SK-N-SH (cell line): ENCODE measurements around the gene RAB3IL1.

ENCODE experiments used
- CTCF ChIP-seq: fragments of 200-600 bp; sonication (generic); IDR thresholded peaks from 2 replicates; pipeline ENCODE4 v1.6.1; 2017; ENCODE audit warnings: antibody characterized with exemption, mild to moderate bottlenecking, moderate library complexity
- EP300 ChIP-seq, 2 experiments: IDR thresholded peaks; 2 replicates each; pipeline versions ENCODE4 v1.4.0 to v1.6.1; 2012; ENCODE audit warnings: borderline replicate concordance in 1 of 2, low read depth in 1 of 2, low read length in 1 of 2
- FOXJ3 ChIP-seq: sonication (generic); formaldehyde crosslinking; IDR thresholded peaks from 2 replicates; pipeline ENCODE4 v1.5.1; 2020; ENCODE audit warnings: mild to moderate bottlenecking, missing genetic modification reagents
- JUND ChIP-seq: IDR thresholded peaks from 2 replicates; pipeline ENCODE4 v1.4.0; 2012
- MXI1 ChIP-seq: IDR thresholded peaks from 2 replicates; pipeline ENCODE4 v1.6.1; 2012; ENCODE audit warnings: mild to moderate bottlenecking, low read depth, low read length, improper control_type of control experiment
- POLR2AphosphoS5 ChIP-seq: IDR thresholded peaks from 2 replicates; pipeline ENCODE4 v1.6.1; 2012; ENCODE audit warnings: low read depth, low read length
- RAD21 ChIP-seq: IDR thresholded peaks from 2 replicates; pipeline ENCODE4 v1.6.1; 2012; ENCODE audit warnings: mild to moderate bottlenecking, low read length
- REST ChIP-seq: IDR thresholded peaks from 2 replicates; pipeline ENCODE4 v1.6.1; 2012; ENCODE audit warnings: mild to moderate bottlenecking, low read depth, low read length, moderate library complexity
- RFX5 ChIP-seq: IDR thresholded peaks from 2 replicates; pipeline ENCODE4 v1.6.1; 2012; ENCODE audit warnings: mild to moderate bottlenecking, improper control_type of control experiment, low read length
- RXRA ChIP-seq: IDR thresholded peaks from 2 replicates; pipeline ENCODE4 v1.4.0; 2012; ENCODE audit warnings: low read depth, mild to moderate bottlenecking, borderline replicate concordance
- SIN3A ChIP-seq: IDR thresholded peaks from 2 replicates; pipeline ENCODE4 v1.6.1; 2012; ENCODE audit warnings: low read depth, mild to moderate bottlenecking, low read length, moderate library complexity, borderline replicate concordance
- USF2 ChIP-seq: fragments of 150-350 bp; IDR thresholded peaks from 2 replicates; pipeline ENCODE4 v1.6.1; 2017; ENCODE audit warnings: antibody characterized with exemption, low read length, low read depth, borderline replicate concordance
- YY1 ChIP-seq: IDR thresholded peaks from 2 replicates; pipeline ENCODE4 v1.4.0; 2012; ENCODE audit warnings: low read depth, mild to moderate bottlenecking
- TF ChIP-seq, protein P1 (sequence below): IDR thresholded peaks from 2 replicates; pipeline ENCODE4 v1.4.0; 2012; ENCODE audit warnings: low read depth

- no peak for TF ChIP-seq EP300 (IDR thresholded peaks at IDR 0.05; ENCODE audit: borderline replicate concordance in 1 of 2, low read depth in 1 of 2, low read length in 1 of 2)
- no peak for TF ChIP-seq CTCF
- TF ChIP-seq, protein P1, sequence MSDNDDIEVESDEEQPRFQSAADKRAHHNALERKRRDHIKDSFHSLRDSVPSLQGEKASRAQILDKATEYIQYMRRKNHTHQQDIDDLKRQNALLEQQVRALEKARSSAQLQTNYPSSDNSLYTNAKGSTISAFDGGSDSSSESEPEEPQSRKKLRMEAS = no peak
- TF ChIP-seq POLR2AphosphoS5 = no peak
- no peak for TF ChIP-seq USF2
- TF ChIP-seq FOXJ3 (CRISPR knock-in tag) = no peak
- TF ChIP-seq SIN3A = no peak
- TF ChIP-seq REST = no peak
- no peak for TF ChIP-seq RFX5
- TF ChIP-seq MXI1 = no peak
- no peak for TF ChIP-seq JUND
- no peak for TF ChIP-seq YY1
- TF ChIP-seq RXRA = no peak
- TF ChIP-seq RAD21 = no peak
Observed at GRCh38 chr11:61888590-61888989, 28.8 kb downstream of the RAB3IL1 start.
